Fibroblast of skin of left biceps (primary cell): ENCODE data around the gene DNAH17.

Experiments used
- DNase-seq, 2 experiments: peaks; one replicate each; pipeline ENCODE4 v3.0.0-alpha.2; 2013; ENCODE audit warnings: low read depth in 2 of 2

DNAH17 gene

DNA sequence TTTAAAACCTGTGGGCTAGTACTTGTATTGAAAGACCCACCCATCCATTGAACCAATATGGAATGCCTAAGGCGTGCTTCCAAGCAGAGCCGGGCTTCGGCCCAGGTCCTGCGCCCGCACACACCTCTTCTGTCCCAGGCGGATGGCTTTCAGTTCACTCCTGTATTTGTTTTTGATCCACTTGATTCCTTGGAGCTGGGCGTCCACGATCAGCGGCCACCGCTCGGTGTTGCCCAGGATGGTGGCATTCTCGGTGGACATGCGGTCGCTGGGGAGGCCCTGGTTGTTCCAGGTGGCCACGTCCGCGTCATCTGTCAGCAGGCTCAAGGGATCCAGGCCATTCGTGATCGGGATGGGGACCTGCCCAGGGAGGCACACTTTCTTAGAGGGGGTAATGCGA lies 122.8 kb downstream of the DNAH17 start:
- DNase-seq, result no peak

DNA sequence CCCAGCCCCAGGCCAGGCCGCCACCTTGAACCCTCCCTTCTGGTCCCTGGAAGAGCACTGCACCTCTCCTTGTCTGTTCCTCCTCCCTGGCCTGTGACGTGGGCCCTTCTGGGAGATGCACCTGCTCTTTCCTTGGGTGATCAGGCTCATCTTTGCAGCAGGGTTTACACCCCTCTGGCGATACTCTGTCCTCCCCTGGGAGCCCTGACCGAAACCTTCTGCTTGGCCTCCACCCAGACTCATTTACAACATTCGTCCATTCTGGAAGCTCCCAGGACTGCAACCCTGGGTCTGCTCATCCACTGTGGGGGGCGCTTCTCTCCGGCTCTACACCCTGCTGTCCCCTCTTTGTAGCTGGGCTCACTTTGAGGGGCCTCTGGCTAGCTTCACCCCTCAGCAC lies 125.4 kb downstream of the DNAH17 start:
- no peak for DNase-seq

DNA sequence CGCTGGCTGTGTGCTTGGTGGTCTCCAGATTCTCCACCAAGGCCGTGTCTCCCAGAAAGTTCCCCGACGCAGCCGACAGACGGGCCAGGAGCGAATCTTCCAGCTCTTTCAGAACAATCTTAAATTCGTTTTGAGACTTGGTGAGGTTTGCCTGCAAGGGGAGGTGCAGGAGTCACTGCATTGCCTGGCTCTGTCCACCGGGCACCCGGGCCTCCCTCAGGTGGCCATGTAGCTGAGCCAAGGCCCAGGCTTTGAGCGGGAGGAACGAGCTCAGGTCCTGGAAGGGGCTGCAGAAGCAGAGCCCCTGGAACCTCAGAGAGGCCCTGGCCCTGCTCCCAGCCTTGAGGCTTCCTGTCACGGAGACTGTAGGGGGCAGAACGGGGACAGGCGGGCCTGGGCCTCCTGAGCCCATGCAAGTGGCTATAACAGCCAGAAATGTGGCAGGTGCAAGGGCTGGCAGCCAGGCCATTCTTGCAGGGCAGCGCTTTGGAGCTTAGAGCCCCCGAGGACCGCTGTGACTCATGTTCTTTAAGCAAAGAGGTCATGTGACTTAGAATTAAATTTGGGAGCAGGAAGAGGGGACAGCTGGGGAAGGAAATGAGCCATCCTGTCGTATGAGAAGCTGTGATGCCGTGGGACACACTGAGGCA lies 126.4 kb downstream of the DNAH17 start:
- DNase-seq, result no peak

GRCh38 chr17:78449983-78450595 lies 127.1 kb downstream of the DNAH17 start:
- no peak for DNase-seq

GRCh38 chr17:78448356-78448993 lies 128.7 kb downstream of the DNAH17 start:
- DNase-seq, result no peak

- no peak for DNase-seq
Observed at GRCh38 chr17:78446833-78447232, 130.4 kb downstream of the DNAH17 start.

GRCh38 chr17:78444392-78444791 lies 132.8 kb downstream of the DNAH17 start:
- DNase-seq, result no peak

DNA sequence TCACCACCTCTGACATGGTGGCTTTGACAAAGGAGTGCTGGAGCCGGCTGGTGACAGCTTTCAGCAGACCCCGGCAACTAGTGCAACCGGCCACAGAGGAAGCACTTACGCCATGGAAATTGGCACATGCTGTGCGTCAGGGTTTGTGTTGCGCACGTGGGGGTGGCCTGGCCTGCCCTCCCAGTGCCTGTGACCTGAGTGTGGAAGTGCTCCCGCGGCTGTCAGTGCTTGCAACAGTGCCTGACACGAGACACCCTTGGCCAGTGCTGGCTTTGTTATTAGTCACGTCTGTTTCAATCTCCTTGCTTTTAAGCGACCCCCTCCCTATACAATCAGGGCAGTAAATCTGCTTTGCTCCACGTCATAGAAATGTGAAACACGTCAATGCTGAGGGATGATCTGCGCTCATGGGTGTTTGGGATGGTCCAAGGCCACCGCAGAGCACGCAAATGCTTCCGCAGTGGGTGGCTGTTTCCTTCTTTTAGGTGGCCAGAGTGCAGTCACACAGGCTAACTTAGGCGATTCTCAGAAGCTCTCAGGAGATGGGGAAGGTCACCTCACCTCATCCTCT lies 134.5 kb downstream of the DNAH17 start:
- no peak for DNase-seq

- DNase-seq, result no peak
Observed at GRCh38 chr17:78441271-78441971, 135.8 kb downstream of the DNAH17 start.

GRCh38 chr17:78438694-78439325 lies 138.4 kb downstream of the DNAH17 start:
- DNase-seq, result no peak

DNA sequence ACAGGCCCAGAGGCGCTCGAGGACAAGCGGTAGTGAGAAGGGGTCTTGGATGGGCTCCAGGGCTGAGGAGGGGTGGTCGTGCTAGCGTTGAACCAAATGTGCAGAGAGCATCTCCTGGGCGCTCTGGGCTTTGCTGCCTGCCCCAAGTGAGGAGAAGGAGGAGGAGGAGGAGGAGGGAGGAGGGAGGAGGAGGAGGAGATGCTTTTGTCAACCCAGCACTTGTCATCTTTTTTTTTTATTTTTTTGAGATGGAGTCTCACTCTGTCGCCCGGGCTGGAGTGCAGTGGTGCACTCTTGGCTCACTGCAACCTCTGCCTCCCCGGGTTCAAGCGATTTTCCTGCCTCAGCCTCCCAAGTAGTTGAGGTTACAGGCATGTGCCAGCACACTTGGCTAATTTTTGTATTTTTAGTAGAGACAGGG lies 138.9 kb downstream of the DNAH17 start:
- DNase-seq, result no peak

- no peak for DNase-seq
Observed at GRCh38 chr17:78437508-78438169, 139.6 kb downstream of the DNAH17 start.

- DNase-seq, result no peak
Observed at GRCh38 chr17:78435330-78436005, 141.7 kb downstream of the DNAH17 start.

GRCh38 chr17:78434455-78435329 lies 142.5 kb downstream of the DNAH17 start:
- no peak for DNase-seq

DNA sequence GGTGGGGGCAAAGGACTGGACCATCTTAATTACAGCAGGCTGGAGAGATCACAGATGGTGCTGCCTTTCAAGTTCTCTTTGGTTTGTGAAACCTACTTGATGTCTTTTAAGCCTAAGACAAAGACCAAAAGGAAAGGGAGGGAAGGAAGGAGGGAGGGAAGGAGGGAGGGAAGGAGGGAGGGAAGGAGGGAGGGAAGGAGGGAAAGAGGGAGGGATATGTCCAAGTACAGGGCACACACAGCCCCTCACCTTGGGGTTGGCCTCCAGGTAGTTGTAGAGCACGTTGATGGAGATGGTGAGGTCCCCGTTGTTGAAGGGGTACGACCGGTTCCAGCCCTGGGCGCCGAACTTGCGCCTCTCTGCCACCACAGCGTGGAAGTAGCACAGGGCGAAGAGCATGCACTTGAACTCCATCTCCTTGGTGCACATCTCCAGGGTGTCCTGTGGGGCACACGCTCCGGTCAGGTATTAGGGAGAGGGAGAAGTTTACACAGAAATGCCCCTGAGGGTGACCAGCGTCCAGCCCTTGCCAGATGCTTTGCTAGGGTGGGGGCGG lies 143.3 kb downstream of the DNAH17 start:
- no peak for DNase-seq

GRCh38 chr17:78433013-78433727 lies 144.0 kb downstream of the DNAH17 start:
- no peak for DNase-seq

DNA sequence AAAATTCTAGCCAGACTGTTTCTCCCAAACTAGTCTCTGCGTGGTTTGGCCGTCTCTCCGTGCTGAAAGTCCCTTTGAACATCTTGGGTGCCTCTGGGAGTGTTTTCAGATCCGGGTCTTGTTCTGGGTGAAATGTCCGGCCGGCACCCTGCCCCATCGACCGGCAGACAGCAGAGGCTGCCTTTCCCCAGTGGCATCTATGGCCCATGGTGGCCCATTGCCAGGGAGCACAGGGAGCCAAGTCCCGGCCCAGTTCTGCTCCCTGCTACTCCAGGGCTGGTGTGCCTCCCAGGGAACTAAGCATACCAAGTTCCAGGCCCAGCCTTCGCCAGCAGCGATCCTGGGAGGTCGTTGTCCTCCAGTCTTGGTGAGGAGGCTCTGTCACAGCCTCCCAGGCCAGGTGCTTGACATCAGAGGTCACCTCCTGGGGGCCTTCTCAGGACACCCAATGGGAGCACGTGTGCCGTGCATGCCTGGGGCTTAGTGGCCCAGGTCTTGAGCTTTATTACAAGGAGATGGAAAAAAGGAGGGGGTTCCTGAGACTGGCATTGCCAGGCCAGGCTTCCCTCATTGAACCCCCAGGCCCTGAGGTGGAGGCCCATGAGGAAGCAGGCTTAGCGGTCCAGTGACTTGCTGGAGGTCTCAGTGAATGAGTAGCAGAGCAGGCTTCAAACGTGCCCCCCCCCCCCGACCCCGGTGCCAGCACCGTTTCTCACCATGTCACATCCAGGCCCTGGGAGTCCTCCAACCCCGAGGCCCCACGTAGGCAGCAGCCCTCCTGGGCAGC lies 144.8 kb downstream of the DNAH17 start:
- DNase-seq, result no peak

GRCh38 chr17:78431692-78431958 lies 145.6 kb downstream of the DNAH17 start:
- DNase-seq, result no peak
